ENCODE measurements around the gene SF3A1. TPM values are rescaled to one million over a fixed set of nuclear protein-coding genes. Genes with fewer than 3 reads are reported as not detected.
A peak's percentile ranks its signal among the peaks of the same experiment; 100 is the strongest.

Gene SF3A1
- total RNA-seq, 1 experiment from 2014 or later: 272 TPM

- Mint-ChIP-seq H3K27ac (no peak overlapping the region), H3K4me1 (no peaks in the 10 kb centered on the region; the same call in 1 of the 2 replicates), H3K4me3 (no peak overlapping the region), H3K36me3 (no peaks in the 10 kb centered on the region), H3K9me3 (no peaks in the 10 kb centered on the region), H3K27me3 (ENCODE audit: low read depth) (no peaks in the 10 kb centered on the region)
- POLR2A ChIA-PET: no interaction called here
- TF ChIP-seq RORB (CRISPR knock-in tag; IDR thresholded peaks at IDR 0.05) (no peak), PRDM15 (CRISPR knock-in tag; IDR thresholded peaks at IDR 0.05) (no peak), STAT6 (CRISPR knock-in tag; conservative IDR thresholded peaks at IDR 0.05; ENCODE audit: low read depth) (no peak), FOXJ3 (CRISPR knock-in tag; IDR thresholded peaks at IDR 0.05; ENCODE audit: borderline replicate concordance) (no peak), FOXP4 (CRISPR knock-in tag; IDR thresholded peaks at IDR 0.05) (no peak), CREB1 (CRISPR knock-in tag; IDR thresholded peaks at IDR 0.05) (no peak), HMGXB4 (CRISPR knock-in tag; IDR thresholded peaks at IDR 0.05) (no peak), USF1 (CRISPR knock-in tag; IDR thresholded peaks at IDR 0.05) (no peak), ZNF423 (CRISPR knock-in tag; IDR thresholded peaks at IDR 0.05) (no peak)
- CTCF ChIA-PET: interaction anchor here (1.2 to 3.4 kb wide), 3 partner anchors 8 to 68 kb away, joined by 3 to 13 read pairs (median 7); partner anchors contain the start of genes RNF215 and TBC1D10A
- DNase-seq (ENCODE audit: low spot score): no peak
- ATAC-seq: peak; percentile 78
These were observed 37.8 kb downstream of the SF3A1 start for GRCh38 chr22:30318799-30319419.

GRCh38 chr22:30317778-30318177, 38.9 kb downstream of the SF3A1 start:
- no peaks in the 10 kb centered on the region for H3K27me3 Mint-ChIP-seq (ENCODE audit: low read depth)
- ATAC-seq (no peak), DNase-seq (ENCODE audit: low spot score) (no peak)
- no peaks in the 10 kb centered on the region; the same call in 1 of the 2 replicates for H3K4me1 Mint-ChIP-seq
- H3K9me3 Mint-ChIP-seq: no peaks in the 10 kb centered on the region
- H3K27ac Mint-ChIP-seq: no peak overlapping the region
- H3K4me3 Mint-ChIP-seq: no peak overlapping the region
- H3K36me3 Mint-ChIP-seq: no peaks in the 10 kb centered on the region
- POLR2A ChIA-PET: no interaction called here
- CTCF ChIA-PET: interaction anchor here (3.4 to 6.7 kb wide), 2 partner anchors 9 to 29 kb away, joined by 13 to 36 read pairs; partner anchors contain the start of genes CASTOR1 and TBC1D10A
- TF ChIP-seq USF2 (CRISPR knock-in tag; IDR thresholded peaks at IDR 0.05): no peak
- TF ChIP-seq ZNF281 (CRISPR knock-in tag; IDR thresholded peaks at IDR 0.05): no peak
- TF ChIP-seq TEAD1 (CRISPR knock-in tag; IDR thresholded peaks at IDR 0.05): no peak
- TF ChIP-seq FOXP1 (CRISPR knock-in tag; IDR thresholded peaks at IDR 0.05; ENCODE audit: borderline replicate concordance): no peak
- TF ChIP-seq MYBL2 (CRISPR knock-in tag; IDR thresholded peaks at IDR 0.05): no peak
- TF ChIP-seq ZMAT4 (CRISPR knock-in tag; IDR thresholded peaks at IDR 0.05): no peak
- TF ChIP-seq E2F5 (CRISPR knock-in tag; IDR thresholded peaks at IDR 0.05): no peak
